HuH-7 (cell line): ENCODE data around the gene TLCD1.
"Not testable (repeated sequence)": the region's sequence is repeated elsewhere in the genome, so short reads cannot be mapped to it uniquely, and the experiment has no call there.

Experiments used
- DNase-seq: peaks from one replicate; pipeline ENCODE4 v3.0.0; 2011; ENCODE audit warnings: low spot score

The TLCD1 gene

GRCh38 chr17:28747051-28747691 lies 21.1 kb upstream of the TLCD1 start:
- no peak for DNase-seq

DNA sequence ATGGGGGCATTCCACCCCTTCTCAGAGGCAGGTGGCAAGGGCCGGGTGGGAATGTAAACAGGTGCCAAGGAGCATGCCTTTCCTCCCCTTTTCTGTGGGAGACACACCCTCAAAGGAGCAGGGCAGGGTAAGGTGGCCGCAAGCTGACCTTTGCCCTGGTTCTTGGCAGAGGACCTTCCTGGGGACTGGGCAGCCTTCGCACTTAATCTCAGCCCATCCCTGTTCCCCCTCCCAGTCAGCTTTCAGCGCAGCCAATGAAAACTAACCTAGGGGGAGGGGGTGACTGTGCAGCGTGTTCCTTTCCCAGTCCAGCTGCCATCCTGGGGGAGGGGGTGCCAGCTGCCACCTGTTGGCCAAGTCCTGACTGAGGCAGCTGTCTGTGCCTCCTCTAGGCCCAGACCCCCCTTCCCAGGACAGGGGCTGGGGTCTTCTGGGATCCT lies 20.6 kb upstream of the TLCD1 start:
- no peak for DNase-seq

DNA sequence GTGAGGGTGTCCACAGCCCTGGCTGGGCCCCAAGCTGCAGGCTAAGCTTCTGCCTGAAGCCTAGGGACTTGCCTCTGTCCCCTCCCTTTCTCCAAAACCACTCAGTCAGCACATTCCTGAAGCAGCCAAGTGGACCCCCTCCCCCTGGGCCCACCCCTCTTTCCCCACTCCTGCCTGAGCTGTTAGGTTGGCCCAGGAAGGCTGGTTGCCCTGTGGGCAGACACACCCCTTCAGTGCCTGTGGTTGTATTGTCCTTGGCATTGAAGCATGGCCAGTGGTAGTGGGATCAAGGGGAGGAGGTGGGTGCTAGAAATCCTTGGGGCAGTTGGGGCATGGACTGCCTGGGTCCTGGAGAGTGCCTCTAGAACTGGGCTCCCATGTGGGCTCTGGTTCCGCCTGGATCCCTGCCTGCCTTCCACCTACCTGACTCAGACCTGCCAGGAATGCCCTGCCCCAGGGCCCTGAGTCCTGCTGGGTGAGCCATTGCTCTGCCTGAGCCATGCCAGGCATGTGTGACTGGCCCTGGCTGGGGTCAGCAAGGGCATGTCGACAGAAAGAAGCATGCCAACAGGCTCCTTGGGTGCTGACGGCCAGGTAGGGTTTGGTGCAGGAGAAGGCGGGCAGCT lies 19.9 kb upstream of the TLCD1 start:
- DNase-seq: no peak

- peak; percentile 68 for DNase-seq
Observed at GRCh38 chr17:28744972-28745785, 19.1 kb upstream of the TLCD1 start.

DNA sequence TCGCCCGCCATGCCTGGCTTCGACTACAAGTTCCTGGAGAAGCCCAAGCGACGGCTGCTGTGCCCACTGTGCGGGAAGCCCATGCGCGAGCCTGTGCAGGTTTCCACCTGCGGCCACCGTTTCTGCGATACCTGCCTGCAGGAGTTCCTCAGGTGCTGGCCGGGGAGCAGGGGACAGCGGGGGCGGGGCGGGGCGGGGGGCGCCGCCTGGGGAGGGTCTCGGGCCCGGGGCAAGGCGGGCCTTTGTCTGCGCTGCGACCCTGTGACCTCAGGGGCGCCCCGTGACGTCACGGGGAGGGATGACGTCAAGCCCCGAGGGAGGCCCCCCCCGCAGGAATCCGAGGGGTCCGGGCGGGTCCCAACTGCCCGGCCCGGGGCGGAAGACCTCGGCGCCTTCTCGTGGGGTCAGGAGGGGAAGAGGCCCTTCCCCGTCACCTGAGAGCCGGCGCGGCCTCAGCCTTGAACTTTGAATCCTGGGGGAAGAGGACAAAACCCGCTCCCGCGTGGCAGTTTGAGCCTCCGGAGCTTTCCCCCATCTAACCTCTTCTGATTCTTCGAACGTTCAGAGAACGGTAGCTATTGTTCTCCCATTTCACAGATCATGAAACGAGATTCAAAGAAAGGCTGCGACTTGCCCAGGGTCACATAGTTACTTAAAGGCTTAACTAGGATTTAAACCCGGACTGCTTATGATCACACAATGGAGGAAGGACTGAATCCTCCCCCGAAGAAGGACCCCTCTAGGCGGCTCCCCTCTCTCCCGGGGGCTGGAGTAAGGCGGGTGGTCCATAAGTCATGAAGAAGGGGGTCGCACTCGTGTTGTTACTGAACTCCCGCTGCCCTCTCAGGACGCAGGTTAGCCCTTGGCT lies 18.3 kb upstream of the TLCD1 start:
- DNase-seq: peak; percentile 76

DNA sequence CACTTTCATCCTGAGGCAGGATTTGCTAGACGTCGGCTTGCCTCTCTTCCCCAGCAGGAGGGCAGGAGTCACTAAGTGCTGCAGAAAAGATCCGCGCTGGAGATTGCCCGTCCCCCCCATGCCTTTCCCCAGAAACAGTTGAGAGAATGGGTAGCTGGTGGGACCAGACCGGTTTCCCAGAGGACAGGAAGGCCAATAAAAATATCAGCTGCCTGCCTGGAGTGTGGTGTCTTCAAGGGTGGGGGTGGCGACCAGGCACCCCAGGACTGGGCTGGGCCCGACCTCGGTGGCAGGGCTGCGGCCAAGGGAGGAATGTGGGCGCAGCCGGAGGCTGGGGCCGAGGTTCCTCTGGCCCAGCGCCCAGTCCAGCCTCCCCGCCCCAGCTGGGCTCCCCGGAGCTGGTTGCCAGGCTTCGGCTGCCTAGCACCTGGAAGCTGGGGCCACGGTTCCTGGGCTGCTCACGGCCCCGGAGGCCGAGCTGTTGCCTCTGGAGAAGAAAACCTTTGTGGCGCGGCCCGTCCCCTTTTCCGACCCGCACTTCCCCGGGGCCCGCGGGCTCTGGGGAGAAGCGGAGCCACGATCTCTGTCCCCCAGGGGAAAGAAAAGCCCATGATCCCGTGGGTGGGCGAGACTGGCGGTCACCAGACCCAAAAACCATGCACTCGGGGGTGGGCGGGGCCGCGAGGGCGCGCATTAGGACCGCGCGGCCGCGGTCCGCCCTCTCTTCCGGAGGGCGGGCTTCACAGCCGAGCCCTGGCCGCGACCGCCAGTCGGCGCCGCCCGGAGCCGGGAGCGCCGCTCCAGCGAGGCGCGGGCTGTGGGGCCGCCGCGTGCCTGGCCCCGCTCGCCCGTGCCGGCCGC lies 17.4 kb upstream of the TLCD1 start, which contains the start of gene TRAF4:
TSS of gene TRAF4 (plus strand) at position 769 of the 861 bp plus-strand sequence. CDS start 102 bp downstream, outside the sequence.
- peak; percentile 94 for DNase-seq

DNA sequence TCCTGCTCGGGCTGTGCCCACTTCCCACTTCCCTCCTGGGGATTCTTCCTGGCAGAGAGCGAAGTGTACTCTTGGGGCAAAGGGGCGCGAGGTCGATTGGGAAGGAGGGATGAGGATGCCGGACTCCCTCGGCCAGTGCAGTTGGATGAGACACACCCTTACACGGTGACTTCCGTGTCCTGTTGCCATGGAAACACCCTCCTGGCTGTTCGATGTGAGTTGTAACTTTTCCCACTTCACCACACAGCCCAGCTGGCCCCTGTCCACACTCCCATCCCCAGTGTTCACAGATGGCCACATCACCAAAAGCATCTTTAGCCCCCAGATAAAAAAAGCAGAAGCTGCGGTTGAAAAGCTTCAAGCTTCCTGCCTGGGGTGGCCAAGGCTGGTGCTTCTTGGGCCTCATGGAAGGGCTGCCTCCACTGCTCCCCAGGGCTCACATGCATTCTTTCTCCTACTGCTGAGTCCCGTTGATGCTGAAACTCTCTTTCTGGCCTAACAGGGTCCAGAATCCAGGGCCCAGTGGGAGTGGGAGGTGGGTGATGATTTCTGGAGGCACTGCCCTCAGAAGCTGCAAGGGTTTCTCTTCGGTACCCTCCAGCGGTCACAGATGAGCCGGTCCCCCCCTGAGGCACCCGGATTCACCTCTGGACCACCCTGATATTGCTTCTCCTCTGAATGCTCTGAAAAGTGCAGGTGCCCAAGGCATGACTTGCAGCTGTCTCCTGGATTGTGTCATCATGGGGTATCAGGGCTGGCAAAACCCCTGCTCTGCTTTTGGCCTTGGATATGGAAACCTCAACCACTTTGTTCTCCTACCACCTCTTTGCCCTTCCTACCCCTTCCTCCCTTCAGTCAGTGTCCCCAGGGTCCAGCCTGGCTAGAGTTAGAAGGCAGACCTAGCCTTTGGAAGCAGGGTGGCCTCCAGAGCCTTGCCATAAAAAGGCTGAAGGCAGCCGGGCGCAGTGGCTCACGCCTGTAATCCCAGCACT lies 15.6 kb upstream of the TLCD1 start:
- no peak for DNase-seq

GRCh38 chr17:28740406-28741357 lies 14.6 kb upstream of the TLCD1 start:
- no peak for DNase-seq

GRCh38 chr17:28738680-28739384 lies 12.8 kb upstream of the TLCD1 start:
- DNase-seq: no peak

DNA sequence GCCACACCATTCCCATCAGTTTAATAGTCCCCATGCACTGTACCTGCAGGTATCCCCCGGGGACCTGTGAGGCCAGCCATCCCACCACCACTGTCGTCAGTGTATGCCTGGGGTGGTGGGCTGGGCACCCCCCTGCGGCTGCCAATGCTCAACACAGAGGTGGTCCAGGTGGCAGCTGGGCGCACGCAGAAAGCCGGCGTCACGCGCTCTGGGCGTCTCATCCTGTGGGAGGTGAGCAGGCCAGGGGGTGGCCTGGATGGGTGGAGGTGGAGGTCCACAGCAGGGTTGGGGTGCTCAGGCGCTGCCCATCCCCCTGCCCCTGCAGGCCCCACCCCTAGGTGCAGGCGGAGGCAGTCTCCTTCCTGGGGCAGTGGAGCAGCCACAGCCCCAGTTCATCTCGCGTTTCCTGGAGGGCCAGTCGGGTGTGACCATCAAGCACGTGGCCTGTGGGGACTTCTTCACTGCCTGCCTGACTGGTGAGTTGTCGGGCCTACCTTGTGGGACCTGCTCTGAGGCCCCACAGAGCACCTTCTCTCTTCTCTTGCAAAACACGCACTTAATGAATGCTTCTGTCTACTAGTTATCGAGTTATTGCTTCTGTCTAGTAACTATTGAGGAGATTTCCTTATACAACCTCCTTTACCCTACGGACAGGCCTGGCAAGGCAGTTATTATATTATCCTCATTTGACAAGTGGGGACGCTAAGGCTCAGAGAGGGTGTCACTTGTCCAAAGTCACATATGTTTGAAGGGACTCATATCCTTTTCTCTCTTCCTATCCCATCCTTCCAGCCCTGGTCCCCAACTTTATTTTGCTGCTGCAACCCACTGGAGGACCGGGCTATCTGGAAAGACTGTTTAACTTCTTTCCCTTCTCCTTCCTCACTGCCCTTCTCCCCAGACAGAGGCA lies 12.0 kb upstream of the TLCD1 start:
- DNase-seq: no peak

- DNase-seq: no peak
Observed at GRCh38 chr17:28737316-28737715, 11.3 kb upstream of the TLCD1 start.

DNA sequence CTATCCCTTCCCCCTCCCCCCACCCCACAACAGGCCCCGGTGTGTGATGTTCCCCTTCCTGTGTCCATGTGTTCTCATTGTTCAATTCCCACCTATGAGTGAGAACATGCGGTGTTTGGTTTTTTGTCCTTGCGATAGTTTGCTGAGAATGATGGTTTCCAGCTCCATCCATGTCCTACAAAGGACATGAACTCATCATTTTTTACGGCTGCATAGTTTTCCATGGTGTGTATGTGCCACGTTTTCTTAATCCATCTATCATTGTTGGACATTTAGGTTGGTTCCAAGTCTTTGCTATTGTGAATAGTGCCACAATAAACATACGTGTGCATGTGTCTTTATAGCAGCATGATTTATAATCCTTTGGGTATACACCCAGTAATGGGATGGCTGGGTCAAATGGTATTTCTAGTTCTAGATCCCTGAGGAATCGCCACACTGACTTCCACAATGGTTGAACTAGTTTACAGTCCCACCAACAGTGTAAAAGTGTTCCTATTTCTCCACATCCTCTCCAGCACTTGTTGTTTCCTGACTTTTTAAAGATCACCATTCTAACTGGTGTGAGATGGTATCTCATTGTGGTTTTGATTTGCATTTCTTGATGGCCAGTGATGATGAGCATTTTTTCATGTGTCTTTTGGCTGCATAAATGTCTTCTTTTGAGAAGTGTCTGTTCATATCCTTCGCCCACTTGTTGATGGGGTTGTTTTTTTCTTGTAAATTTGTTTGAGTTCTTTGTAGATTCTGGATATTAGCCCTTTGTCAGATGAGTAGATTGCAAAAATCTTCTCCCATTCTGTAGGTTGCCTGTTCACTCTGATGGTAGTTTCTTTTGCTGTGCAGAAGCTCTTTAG lies 10.1 kb upstream of the TLCD1 start:
- DNase-seq: not testable (repeated sequence)

DNA sequence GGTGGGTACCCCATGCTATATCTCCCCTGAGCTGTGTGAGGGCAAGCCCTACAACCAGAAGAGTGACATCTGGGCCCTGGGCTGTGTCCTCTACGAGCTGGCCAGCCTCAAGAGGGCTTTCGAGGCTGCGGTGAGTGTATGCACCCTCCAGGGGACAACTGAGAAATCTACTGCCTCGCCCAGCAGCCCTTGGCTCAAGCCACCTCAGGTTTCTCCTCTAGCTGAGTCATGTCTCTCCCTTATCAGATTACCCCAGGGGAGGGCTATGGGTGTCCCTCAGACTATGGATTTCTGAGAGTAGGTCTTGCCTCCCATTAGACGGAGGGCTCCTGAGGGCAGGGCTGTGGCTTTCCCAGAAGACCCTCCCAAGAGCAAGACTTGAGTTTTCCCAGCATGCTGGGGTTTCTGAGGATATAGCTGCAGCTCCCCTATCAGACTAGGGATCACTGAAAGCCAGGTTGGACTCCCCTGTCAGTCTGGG lies 9.2 kb upstream of the TLCD1 start:
- DNase-seq: no peak

- no peak for DNase-seq
Observed at GRCh38 chr17:28734712-28735241, 8.7 kb upstream of the TLCD1 start.

DNA sequence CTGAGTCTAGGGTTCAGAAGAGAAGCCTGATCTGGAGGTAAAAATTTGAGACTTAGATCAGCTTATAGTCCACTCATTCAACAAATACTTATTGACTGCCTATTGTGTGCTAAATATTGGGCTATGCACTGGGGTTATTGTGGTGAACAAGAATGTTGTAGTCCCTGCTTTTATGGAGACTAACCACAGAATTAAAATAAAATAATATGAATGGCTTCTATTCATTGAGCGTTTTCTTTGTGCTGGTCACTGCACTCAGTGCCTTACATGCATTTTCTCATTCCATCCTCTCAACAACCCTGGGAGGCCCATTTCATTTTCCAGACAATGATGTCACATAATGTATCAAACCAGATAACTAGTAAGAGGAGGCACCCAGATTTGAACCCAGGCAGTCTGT lies 7.3 kb upstream of the TLCD1 start:
- DNase-seq: no peak

GRCh38 chr17:28729950-28730330 lies 3.9 kb upstream of the TLCD1 start:
- no peak for DNase-seq
